AG04450 (cell line): Measurements from ENCODE around the gene ATP5F1D. TPM values are rescaled to one million over a fixed set of nuclear protein-coding genes. Genes with fewer than 3 reads are reported as not detected.
A peak's percentile ranks its signal among the peaks of the same experiment; 100 is the strongest.

Experiments used
- CTCF ChIA-PET: fragments of 300-600, 350-600 bp; formaldehyde crosslinking; extraction: SDS; loops from one replicate; lab custom pipeline; 2022; ENCODE audit warnings: antibody characterized with exemption, inconsistent platforms; lab: Charles Lee
- POLR2A ChIA-PET: fragments of 350-600 bp; formaldehyde crosslinking; extraction: SDS; loops from one replicate; lab custom pipeline; 2021; ENCODE audit warnings: antibody characterized with exemption, inconsistent platforms; lab: Yijun Ruan, JAX
- DNase-seq: peaks from one replicate; pipeline ENCODE4 v3.0.0-alpha.2; 2011; ENCODE audit warnings: low read depth, low spot score
- H3K27ac ChIP-seq: one replicate; pipeline ENCODE4 v1.5.1; 2012; ENCODE audit warnings: low read depth, low read length, control low read depth
- H3K27me3 ChIP-seq: one replicate; pipeline ENCODE4 v1.6.0; 2012; ENCODE audit warnings: low read length; ENCODE audit not compliant: control insufficient read depth, insufficient read depth
- H3K4me3 ChIP-seq: 2 replicates; pipeline ENCODE4 v1.5.1; 2011; ENCODE audit warnings: mild to moderate bottlenecking, low read depth, low read length, control low read depth
- H3K9me3 ChIP-seq: 2 replicates; pipeline ENCODE4 v1.5.1; 2012; ENCODE audit warnings: low read length; ENCODE audit not compliant: control insufficient read depth, insufficient read depth
- CTCF ChIP-seq: IDR thresholded peaks from 2 replicates; pipeline ENCODE4 v1.5.1; 2011; ENCODE audit warnings: low read depth, low read length, control low read depth, inconsistent platforms
- polyA plus RNA-seq: library from polyadenylated mRNA; depleted of rRNA; stranded (reverse); fragments of >200 nt; gene quantifications from 2 replicates; pipeline ENCODE4 v1.2.3, GENCODE V29; 2011

The ATP5F1D gene
- polyA plus RNA-seq, 1 experiment, result 36.4 TPM

DNA sequence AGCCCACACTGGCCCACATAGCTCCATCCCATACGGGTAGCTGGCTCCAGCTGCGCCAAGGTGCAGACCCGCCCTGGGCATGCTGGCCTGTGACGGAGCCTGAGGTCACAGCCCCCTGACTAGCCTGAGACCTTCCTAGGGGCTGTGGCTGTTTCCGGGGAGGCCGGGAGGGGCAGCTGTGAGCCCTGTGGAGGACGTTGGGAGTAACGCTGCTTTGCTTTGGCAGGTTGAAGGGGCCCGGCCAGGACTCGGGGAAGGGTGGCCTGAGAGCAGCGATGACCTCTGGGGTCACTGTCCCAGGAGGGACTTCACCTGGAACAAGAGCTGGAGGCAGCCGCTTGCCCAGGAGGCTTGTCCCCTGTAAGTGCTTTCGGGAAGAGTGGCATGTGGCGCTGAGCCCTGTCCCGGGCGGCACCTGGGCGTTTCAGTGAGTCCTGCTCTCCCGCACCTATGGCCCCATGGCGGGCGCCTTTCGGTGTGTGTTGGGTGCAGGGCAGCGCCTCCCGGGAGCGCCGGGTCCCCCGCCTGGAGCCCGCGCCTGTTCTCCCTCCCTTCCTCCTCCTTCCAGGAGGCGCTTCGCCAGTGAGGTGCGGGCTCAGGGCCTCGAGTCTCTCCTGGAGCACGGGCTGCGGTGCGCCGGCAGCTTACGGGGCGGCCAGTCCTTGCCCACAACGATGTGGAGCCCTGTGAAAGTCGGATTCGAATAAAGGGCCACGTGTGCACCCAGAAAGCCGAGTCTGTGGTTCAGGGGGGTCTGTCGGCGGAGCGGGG is 32.7 kb downstream of the ATP5F1D start:
- Histone ChIP-seq H3K4me3 (peak overlapping the region; percentile 51), H3K27ac (peak overlapping the region; percentile 73), H3K9me3 (peaks cover 12% of the 10 kb centered on the region; the same call in 1 of the 2 replicates), H3K27me3 (no peaks in the 10 kb centered on the region)
- DNase-seq, result no peak
- CTCF ChIA-PET, result interaction anchor here (0.7 to 2.6 kb wide), 3 partner anchors 30 to 161 kb away, joined by 3 to 12 read pairs (median 4); no protein-coding TSS in a partner anchor
- TF ChIP-seq CTCF, result no peak
- POLR2A ChIA-PET, result interaction anchor here (0.9 to 2.5 kb wide), 4 partner anchors 13 to 30 kb away, joined by 3 to 13 read pairs (median 6); no protein-coding TSS in a partner anchor

- ChIA-PET POLR2A (interaction anchor here (0.5 to 2.5 kb wide), 9 partner anchors 8 to 134 kb away, joined by 3 to 13 read pairs (median 5); no protein-coding TSS in a partner anchor), CTCF (interaction anchor here (0.7 kb wide), 1 partner anchor 30 kb away, joined by 4 read pairs; no protein-coding TSS in a partner anchor)
- TF ChIP-seq CTCF, result no peak
- no peaks in the 10 kb centered on the region for H3K27me3 ChIP-seq
- H3K9me3 ChIP-seq, result peaks cover 12% of the 10 kb centered on the region; the same call in 1 of the 2 replicates
- peak overlapping the region; percentile 73 for H3K27ac ChIP-seq
- peak overlapping the region; percentile 51 for H3K4me3 ChIP-seq
- DNase-seq, result no peak
These were observed 33.3 kb downstream of the ATP5F1D start for GRCh38 chr19:1274852-1275259.

DNA sequence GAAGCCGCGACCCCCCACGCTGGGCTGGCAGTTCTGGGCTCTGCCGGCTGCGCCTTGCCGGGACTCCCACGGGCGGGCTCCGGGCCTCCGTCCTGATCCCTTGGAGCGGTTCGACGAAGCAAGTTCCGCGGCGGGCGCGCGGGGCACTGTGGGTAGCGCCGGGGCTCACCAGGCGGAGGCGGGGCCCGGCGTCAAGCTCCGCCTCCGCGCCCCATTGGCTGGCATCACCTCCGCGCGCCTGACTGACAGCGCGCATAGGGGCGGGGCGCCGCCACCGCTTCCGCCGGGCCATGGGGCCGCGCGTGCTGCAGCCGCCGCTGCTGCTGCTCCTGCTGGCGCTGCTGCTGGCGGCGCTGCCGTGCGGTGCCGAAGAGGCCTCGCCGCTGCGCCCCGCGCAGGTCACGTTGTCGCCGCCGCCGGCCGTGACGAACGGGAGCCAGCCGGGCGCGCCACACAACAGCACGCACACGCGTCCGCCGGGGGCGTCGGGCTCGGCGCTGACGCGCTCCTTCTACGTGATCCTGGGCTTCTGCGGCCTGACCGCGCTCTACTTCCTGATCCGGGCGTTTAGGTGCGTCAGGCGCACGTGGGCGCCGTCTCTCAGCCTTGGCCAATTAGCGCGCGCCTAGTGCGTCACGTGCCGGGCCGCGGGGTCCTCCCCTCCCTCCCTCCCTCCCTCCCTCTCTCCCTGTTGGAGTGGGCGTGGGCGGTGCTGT is 33.9 kb downstream of the ATP5F1D start, which contains the start of gene FAM174C:
TSS of gene FAM174C (plus strand) at position 271 of the 716 bp plus-strand sequence. CDS start at position 291, 20 bp downstream.
- ChIA-PET POLR2A (interaction anchor here (0.5 to 1.3 kb wide), 8 partner anchors 9 to 133 kb away, joined by 3 to 13 read pairs (median 4); no protein-coding TSS in a partner anchor), CTCF (no interaction called here)
- Histone ChIP-seq H3K27me3 (no peaks in the 10 kb centered on the region), H3K9me3 (peaks cover 12% of the 10 kb centered on the region; the same call in 1 of the 2 replicates), H3K27ac (peak within 1 kb of the TSS; percentile 91), H3K4me3 (peak within 1 kb of the TSS; percentile 75)
- TF ChIP-seq CTCF, result no peak
- DNase-seq, result peak; percentile 90

GRCh38 chr19:1275976-1276627 is 34.6 kb downstream of the ATP5F1D start:
- ChIA-PET POLR2A (no interaction called here), CTCF (no interaction called here)
- Histone ChIP-seq H3K27ac (peak overlapping the region; percentile 91), H3K27me3 (no peaks in the 10 kb centered on the region), H3K4me3 (peak overlapping the region; percentile 75), H3K9me3 (peaks cover 12% of the 10 kb centered on the region; the same call in 1 of the 2 replicates)
- DNase-seq, result no peak
- no peak for TF ChIP-seq CTCF
